Measurements from ENCODE around the gene NWD2. TPM values are rescaled to one million over a fixed set of nuclear protein-coding genes. Genes with fewer than 3 reads are reported as not detected.

The NWD2 gene
- total RNA-seq, 1 experiment from 2014 or later = not detected

DNA sequence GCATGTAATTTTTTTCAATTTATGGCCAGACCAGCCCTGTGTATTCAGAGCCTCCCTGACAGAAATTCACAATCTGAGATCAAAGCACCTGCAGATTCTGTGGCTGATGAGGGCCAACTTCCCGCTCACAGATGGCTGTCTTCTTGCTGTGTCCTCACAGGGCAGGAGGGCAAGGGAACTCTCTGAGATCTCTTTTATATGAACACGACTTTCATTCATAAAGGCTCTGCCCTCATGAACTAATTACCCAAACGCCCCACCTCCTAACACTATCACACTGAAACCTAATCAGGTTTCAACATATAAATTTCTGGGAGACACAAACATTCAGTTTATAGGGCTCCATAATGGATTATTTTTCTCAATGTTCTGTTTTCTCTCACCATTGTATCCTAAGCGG, 192.6 kb downstream of the NWD2 start:
- H3K9me3 Mint-ChIP-seq = no peaks in the 10 kb centered on the region
- H3K18ac ChIP-seq (ENCODE audit: insufficient read length, low read depth, low read length) = no peak overlapping the region
- no peaks in the 10 kb centered on the region for H3K23me2 ChIP-seq (ENCODE audit: insufficient read length, low read depth, low read length, poor library complexity, severe bottlenecking)
- no peak overlapping the region for H4K8ac ChIP-seq (replicated peaks; ENCODE audit: insufficient read length, low read depth, low read length)
- no peak overlapping the region for H4K91ac ChIP-seq (ENCODE audit: insufficient read length, low read depth, low read length)
- H3K27me3 ChIP-seq (ENCODE audit: insufficient read depth, low read length) = no peaks in the 10 kb centered on the region
- no peak overlapping the region for H3K14ac ChIP-seq (ENCODE audit: insufficient read depth, low read length)
- no CpG with 5 or more reads among the region's 4 CpGs for WGBS (ENCODE audit: extremely low coverage, insufficient read length, low lambda C conversion rate)
- H3K9me3 ChIP-seq (ENCODE audit: control insufficient read depth, low read depth, low read length) = no peaks in the 10 kb centered on the region
- H2BK12ac ChIP-seq (ENCODE audit: insufficient read length, low read depth, low read length) = no peak overlapping the region
- no peak overlapping the region for H2BK15ac ChIP-seq (ENCODE audit: low read depth, low read length)
- no peak overlapping the region for H3K4me3 Mint-ChIP-seq
- no peak overlapping the region for H3K27ac ChIP-seq (ENCODE audit: insufficient read length, low read depth, low read length)
- no peak overlapping the region for H4K5ac ChIP-seq (ENCODE audit: insufficient read length, low read depth, low read length)
- TF ChIP-seq, protein P1, sequence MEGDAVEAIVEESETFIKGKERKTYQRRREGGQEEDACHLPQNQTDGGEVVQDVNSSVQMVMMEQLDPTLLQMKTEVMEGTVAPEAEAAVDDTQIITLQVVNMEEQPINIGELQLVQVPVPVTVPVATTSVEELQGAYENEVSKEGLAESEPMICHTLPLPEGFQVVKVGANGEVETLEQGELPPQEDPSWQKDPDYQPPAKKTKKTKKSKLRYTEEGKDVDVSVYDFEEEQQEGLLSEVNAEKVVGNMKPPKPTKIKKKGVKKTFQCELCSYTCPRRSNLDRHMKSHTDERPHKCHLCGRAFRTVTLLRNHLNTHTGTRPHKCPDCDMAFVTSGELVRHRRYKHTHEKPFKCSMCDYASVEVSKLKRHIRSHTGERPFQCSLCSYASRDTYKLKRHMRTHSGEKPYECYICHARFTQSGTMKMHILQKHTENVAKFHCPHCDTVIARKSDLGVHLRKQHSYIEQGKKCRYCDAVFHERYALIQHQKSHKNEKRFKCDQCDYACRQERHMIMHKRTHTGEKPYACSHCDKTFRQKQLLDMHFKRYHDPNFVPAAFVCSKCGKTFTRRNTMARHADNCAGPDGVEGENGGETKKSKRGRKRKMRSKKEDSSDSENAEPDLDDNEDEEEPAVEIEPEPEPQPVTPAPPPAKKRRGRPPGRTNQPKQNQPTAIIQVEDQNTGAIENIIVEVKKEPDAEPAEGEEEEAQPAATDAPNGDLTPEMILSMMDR (conservative IDR thresholded peaks at IDR 0.05) = no peak
- H2AK5ac ChIP-seq (ENCODE audit: insufficient read length, low read length) = no peak overlapping the region
- no peaks in the 10 kb centered on the region for H4K20me1 ChIP-seq (ENCODE audit: control insufficient read depth, insufficient read depth, insufficient read length)
- H3K27me3 Mint-ChIP-seq (ENCODE audit: low read depth) = no peaks in the 10 kb centered on the region; the same call in none of the 2 replicates
- H3T11ph ChIP-seq (ENCODE audit: low read length) = no peak overlapping the region
- no peak for DNase-seq
- H2BK120ac ChIP-seq (ENCODE audit: low read depth, low read length, poor library complexity, severe bottlenecking) = no peak overlapping the region
- H2AFZ ChIP-seq (ENCODE audit: low read length) = no peak overlapping the region
- no peak overlapping the region for H2BK5ac ChIP-seq (ENCODE audit: insufficient read length, low read length)
- no peaks in the 10 kb centered on the region for H3K79me1 ChIP-seq (ENCODE audit: insufficient read depth, low read depth, low read length, poor library complexity, severe bottlenecking)
- H3K36me3 Mint-ChIP-seq (ENCODE audit: insufficient read depth in 1 of 3, low read depth in 3 of 3) = no peaks in the 10 kb centered on the region
- no peak overlapping the region for H3K4me2 ChIP-seq (ENCODE audit: insufficient read depth, insufficient read length, low read length)
- H2BK20ac ChIP-seq (ENCODE audit: low read depth, low read length, poor library complexity, severe bottlenecking) = no peak overlapping the region
- H3K56ac ChIP-seq (ENCODE audit: insufficient read length, low read depth, low read length) = no peak overlapping the region
- no peak overlapping the region for H3K9ac ChIP-seq (ENCODE audit: extremely low read depth, insufficient read length, low read length)
- no peak overlapping the region for H3K23ac ChIP-seq (ENCODE audit: insufficient read length, low read depth, low read length)
- no peaks in the 10 kb centered on the region for H3K4me1 ChIP-seq (ENCODE audit: insufficient read depth, low read length)
- H3K27ac Mint-ChIP-seq = no peak overlapping the region
- no peak overlapping the region for H3K4ac ChIP-seq (ENCODE audit: low read depth, low read length)
- H3K4me1 Mint-ChIP-seq = peaks cover 5 to 7% of the 10 kb centered on the region in 2 experiments
- H3K79me2 ChIP-seq (ENCODE audit: insufficient read depth, low read length) = no peaks in the 10 kb centered on the region

Measured in H9 (cell line).